GF-D8 (cell line): ENCODE data around the gene GUCA2A.

Experiments used
- DNase-seq: peaks from one replicate; lab custom pipeline; 2025; lab: John Stamatoyannopoulos, UW

Gene GUCA2A

DNA sequence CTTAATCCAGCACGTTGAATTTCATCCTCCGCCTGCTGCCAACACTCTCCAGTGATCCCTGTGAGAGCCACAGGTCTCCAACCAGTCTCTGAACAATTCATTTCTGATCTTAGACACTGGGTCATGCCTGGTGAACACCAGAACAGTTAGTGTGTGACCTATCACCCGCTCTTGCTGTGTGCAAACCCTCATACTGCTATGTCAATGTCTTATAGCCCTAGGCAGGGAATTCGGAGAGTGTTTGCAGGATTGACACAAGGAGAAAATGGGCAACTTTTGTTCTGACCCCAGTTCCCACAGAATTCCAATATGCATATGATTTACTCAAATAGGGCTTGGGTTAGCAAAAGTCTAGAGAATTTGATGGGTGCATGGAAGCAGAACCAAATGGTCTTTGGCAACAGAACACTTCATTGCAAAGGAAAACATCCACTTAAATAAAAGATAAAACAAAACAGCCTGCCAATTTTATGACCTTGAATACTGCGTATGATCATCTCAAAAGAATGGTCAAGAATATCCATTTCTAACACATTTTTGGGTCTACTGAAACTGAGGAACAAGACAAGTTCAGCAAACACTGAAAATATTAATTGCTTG is 34.4 kb downstream of the GUCA2A start:
- no peak for DNase-seq

DNA sequence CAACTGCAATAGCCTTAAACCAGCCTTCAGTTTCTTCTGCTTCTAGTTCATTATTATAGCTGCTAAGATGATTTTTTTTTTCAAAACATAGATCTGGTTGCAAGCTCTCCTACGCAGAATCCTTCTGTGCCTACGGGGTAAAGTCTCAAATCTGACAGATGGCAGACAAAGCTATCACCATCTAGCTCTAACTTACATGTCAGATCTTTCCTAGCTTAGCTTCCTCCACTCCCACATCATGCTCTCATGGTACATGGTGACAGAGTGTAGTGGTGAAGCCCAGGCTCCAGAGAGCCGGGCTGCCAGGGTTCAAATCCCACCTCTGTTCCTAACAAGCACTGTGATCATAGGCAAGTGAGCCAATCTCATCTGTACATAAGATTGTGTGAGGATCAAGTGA is 35.6 kb downstream of the GUCA2A start:
- no peak for DNase-seq

DNA sequence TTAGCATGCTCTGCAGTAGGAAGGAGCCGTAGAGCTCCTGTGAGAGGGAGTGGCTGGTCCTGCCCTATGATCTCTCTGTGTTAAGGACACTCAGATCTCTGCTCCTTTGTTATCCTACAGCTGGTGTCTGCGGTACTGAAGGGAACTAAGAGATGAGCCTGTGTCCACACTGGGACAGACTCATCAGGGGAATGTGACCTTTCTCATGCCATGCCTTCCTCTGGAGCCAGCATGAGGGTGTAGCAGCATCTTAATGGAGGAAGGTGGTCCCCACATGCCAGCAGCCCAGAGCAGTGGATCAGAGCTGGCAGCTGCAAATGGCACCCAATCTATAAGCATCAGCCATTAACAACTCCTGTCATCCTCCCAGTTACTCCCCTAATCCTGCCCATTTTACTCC is 36.0 kb downstream of the GUCA2A start:
- DNase-seq, result no peak

DNA sequence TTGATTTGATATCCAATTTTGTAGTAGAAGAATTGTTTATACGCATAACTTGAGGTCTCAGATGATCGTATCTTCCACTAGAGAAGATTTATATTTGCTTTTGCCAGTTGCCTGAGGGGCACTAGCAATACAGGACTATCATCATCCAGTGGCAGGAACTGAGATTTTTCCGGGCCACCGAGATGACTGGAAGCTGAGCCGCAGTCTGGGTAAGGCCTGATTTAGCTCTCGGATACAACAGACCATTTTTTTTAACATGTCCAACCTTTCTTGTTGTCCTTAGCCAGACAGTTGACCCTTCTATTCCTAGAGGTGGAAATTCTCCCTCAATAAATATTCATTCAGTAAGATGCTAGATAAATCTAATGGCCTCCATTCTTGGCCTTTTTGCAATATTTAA is 36.8 kb downstream of the GUCA2A start:
- DNase-seq, result no peak

DNA sequence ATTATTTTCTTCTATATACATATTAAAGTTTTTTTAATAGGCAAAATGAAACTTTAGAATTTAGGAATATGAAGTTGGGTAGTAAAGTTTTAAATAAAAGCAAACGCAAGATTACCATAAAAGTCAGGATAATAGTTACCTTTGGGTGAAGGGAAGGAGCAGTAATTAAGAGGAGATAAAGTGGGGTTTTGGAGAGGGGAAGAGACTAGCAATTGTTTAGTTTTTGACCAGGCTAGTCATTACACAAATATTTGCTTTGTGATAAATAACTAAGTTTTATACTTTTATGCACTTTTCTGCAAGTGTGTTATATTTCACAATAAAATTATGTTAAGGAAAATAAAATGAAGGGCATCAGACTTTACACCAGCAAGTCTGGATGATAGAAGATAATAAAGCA is 39.0 kb downstream of the GUCA2A start:
- no peak for DNase-seq

DNA sequence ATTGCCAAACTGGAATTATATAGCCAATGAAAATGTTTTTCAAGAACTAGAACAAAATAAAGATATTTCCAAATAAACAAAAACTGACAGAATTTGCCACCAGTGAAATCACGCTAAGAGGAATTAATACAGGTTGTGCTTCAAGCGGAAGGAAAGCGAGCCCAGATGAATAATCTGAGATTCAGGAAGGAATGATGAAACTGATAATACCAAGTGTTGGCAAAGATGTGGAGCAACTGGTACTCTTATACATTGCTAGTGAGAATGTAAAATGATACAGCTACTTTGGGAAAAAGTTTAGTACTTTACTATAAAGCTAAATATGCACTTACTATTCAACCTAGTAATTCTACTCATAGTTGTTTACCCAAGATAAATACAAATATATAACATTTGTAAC is 42.1 kb downstream of the GUCA2A start:
- no peak for DNase-seq

DNA sequence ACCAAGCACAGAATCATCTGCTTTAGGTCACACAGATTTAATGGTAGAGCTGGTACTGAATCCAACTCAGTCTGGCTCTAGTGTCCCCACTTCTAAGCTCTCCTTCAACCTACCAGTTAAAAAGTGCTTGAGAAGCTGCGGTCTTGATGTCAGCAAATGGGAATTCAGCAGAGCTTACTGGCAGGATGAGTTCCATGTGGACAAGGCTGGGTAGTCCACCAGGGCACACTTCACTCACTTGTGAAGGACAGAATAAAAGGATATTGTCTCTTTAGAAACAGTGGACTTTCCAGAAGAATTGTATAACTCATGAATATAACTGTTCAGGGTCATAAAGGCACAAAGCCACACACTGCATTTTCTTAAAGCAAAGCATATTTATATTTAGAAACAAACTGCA is 46.4 kb downstream of the GUCA2A start:
- no peak for DNase-seq

DNA sequence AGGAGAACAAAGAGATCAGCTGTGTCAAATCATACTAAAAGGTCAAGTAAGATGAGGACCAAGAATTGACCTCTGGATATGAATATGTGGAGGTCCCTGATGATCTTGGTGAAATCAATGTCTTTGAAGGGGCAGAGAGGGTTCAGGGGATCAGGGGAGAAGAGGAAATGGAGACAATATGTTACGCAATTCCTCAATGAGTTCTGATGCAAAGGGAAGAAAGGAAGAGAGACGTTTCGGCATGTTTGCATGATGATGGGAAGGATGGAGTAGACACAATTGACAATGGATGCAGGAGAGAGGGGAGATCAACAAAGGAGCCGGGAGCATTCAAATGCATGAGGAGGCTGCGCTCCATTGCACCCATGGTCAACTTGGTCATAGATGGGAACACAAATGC is 47.3 kb downstream of the GUCA2A start:
- DNase-seq, result no peak

DNA sequence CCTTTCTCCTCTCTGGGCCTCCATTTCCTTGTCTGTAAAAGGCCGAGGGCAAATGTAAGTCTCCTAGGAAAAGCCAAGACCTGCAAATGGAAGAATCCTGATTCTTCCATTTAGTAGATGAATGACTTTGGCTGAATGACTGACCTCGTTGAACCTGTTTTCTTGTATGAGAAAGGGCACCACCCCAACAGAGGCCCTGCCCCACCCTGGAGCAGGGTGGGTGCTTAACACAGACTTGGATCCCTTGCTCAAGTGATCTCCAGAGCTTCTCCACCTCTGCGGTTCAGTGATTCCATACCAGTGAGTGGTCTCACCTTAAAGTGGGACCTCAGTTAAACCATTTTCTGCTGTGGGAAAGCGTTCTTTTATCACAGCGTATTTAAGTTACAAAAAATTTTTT is 50.3 kb downstream of the GUCA2A start:
- DNase-seq, result no peak
